ENCODE data around the gene MMP24.
"Not testable (repeated sequence)": the region's sequence is repeated elsewhere in the genome, so short reads cannot be mapped to it uniquely, and the experiment has no call there.

The MMP24 gene

GRCh38 chr20:35305682-35306556 is 79.4 kb downstream of the MMP24 start:
- in situ Hi-C loops (cut with MboI; ENCODE audit: low sequenced_read_pairs) = no loop called here

DNA sequence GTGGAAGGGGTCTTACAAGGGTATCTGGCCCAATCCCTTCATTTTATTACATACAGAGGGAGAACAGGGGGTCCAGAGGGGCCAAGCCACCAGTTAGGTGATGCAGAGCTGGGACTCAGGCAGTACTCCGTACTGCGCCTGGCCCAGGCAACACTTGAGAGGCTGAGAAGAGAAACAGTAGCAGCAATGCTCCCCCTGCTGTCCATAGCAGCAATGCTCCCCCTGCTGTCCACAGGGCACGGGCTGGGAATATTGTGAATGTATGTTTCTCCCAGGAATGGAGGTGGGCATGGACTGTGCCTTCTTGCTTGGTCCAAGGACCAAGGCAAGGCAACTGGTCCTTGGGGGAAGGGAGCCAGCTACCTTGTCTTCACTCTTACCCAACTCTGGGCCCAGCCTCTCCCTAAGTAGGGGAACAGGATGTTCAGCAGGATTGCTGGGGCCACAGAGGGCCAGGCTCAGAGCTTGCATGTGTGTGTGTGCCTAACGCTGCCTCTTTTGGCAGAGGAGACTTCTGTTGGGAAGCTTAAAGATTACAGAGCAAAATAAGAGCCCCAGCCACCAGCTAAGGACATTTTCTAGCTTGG is 80.5 kb downstream of the MMP24 start:
- in situ Hi-C loops (cut with MboI; ENCODE audit: low sequenced_read_pairs) = no loop called here

GRCh38 chr20:35307666-35308653 is 81.5 kb downstream of the MMP24 start:
- in situ Hi-C loops (cut with MboI; ENCODE audit: low sequenced_read_pairs) = no loop called here

- in situ Hi-C loops (cut with MboI; ENCODE audit: low sequenced_read_pairs) = no loop called here
Observed at GRCh38 chr20:35311409-35311808, 84.9 kb downstream of the MMP24 start.

DNA sequence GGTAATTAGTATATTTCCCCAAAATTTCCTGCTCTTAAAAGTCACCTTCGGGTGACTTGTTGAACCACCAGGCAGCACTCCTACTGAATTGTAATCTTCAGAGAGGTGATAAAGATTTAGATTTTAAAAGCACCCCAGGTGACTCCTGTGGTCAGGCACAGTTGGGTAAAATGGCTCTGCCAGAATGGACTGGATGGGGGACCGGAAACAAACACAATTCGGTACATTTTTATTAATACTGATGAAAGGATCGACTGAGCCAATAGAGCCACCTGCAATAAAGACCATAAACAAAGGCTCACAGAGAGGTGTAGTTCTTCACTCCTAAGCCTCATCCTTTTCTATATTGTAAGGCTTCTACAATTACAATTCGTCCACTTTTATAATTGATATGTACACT is 85.3 kb downstream of the MMP24 start:
- in situ Hi-C loops (cut with MboI; ENCODE audit: low sequenced_read_pairs) = no loop called here

DNA sequence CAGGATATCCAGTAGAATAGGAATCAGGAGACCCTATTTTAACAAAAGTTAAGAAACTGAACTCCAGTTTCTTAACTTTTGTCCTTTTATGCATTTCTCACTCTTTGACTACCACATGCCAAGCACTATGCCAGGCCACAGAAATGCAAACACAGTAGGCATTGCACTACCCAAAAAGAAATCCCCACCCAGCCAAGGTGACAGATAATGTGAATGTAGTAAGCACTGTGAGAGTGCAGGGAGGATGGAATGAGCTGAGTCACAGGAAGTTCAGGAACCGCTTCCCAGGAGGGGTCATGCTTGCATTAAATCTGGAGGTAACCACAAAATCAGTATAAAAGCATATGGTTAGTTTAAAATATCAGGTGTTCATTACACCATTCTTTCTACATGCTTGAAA is 85.8 kb downstream of the MMP24 start:
- in situ Hi-C loops (cut with MboI; ENCODE audit: low sequenced_read_pairs) = no loop called here

DNA sequence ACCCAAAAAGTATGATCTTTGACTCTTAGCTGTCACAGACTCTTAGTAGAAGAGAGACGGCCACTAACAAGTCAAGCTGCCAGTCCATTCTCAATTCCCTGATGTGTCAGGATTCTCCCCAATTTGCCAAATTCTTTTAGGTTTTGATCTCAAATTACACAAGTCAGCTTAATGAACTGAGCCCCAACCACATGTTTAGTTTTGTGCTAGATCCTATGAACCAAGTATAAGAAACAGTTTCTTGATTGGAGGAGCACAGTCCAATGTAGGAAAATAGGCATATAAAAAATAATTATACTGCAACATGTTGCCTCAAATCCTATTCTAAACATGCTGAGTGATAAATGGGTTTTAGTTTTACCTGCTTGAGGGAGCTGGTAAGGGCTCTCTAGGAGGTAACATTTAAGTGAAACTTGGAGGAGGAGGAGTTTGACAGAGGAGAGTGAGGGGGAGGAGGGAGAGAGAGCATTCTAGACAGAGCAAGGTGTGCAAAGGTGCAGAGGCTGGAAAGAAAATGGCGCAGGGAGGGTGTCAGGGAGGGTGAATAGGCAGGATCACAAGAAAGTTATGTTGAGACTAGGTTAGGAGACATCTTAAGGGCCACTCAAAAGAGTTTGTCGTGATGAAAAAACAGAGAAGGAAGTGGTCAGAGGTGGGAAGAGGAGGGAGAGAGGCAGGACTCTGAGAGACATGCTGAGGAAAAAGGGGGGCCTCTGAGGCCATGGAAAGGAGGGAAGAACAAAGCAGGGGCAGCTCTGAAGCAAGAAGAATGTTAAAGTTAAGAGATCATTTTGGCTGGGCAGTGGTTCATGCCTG is 88.5 kb downstream of the MMP24 start:
- in situ Hi-C loops (cut with MboI; ENCODE audit: low sequenced_read_pairs) = no loop called here

DNA sequence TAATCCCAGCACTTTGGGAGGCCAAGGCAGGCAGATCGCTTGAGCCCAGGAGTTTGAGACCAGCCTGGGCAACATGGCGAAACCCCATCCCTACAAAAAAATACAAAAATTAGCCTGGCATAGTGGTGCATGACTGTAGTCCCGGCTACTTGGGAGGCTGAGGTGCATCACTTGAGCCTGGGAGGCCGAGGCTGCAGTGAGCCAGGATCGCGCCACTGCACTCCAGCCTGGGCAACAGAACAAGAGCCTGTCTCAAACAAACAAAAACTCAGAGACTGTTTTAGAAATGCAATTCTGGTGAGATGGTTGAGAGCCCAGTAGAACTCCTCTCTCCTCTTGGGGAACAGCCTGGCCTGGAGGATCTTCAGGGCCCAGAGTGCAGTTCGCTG is 89.1 kb downstream of the MMP24 start:
- in situ Hi-C loops (cut with MboI; ENCODE audit: low sequenced_read_pairs) = not testable (repeated sequence)

DNA sequence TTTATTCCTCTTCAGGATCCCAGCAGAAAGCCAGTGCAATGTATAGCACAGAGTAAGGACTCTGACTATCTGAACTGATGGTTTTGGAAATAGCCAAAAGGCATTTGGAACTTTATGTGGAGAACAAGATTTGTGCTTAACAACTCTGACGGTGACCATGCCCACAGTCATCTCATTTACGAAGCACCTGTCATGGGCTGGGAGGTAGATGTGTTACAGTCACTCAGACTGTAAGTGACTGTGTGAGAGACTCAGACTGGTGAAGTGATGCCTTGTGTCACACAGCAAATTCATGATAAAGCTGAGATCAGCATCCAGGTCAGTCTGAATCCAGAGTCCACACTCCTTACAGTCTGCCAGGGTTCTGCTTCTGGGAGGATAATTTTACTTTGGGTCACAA is 89.6 kb downstream of the MMP24 start:
- in situ Hi-C loops (cut with MboI; ENCODE audit: low sequenced_read_pairs) = no loop called here

- in situ Hi-C loops (cut with MboI; ENCODE audit: low sequenced_read_pairs) = no loop called here
Observed at GRCh38 chr20:35317416-35318210, 91.1 kb downstream of the MMP24 start.

DNA sequence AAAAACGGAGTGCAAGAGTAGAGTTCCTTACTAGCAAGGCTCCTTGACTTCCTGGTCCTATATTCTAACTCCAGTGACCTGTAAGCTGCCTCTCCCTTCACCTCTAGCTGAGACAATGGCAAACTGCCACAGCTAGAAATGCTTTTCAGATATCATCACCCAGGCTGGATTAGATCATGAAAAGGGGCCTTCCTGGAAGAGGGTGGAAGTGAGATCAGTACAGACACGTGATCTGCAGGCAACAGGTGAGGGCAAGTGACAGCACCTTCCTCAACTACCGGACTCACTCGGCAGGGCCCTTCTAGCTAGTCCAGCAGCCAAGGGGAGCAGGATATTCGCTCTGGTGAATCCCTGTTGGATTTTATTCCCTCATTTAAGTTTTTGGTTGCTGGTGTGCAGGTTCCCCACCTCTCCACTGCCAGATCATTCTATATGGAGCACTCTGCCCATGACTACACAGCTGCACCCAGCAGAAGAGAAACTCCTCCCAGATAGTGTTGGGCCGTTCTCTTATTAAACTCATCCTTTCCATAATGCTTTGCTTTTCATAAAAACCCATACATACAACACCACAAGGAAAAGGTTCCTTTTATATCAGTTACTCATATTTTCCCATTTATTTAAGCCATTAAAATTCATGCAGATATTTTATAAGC is 92.1 kb downstream of the MMP24 start:
- in situ Hi-C loops (cut with MboI; ENCODE audit: low sequenced_read_pairs) = no loop called here

- in situ Hi-C loops (cut with MboI; ENCODE audit: low sequenced_read_pairs) = no loop called here
Observed at GRCh38 chr20:35319192-35319870, 92.8 kb downstream of the MMP24 start.

DNA sequence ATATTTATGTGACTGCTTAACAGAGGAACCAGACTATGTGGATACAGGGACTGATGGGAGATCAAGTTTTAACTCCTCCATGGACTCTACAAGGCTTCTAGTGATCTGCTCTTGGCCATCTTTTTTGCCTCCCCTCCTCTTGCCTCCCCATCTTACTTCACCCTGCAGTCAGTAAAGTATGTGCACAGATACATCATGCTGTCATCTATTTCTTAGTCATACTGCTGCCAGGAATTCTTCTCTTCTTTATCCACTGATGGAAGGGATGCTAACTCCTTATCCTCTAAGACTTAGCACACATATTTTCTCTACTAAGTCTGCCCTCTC is 93.3 kb downstream of the MMP24 start:
- in situ Hi-C loops (cut with MboI; ENCODE audit: low sequenced_read_pairs) = no loop called here

- in situ Hi-C loops (cut with MboI; ENCODE audit: low sequenced_read_pairs) = no loop called here
Observed at GRCh38 chr20:35320396-35321126, 94.1 kb downstream of the MMP24 start.

GRCh38 chr20:35325401-35325800 is 98.9 kb downstream of the MMP24 start:
- in situ Hi-C loops (cut with MboI; ENCODE audit: low sequenced_read_pairs) = no loop called here

- in situ Hi-C loops (cut with MboI; ENCODE audit: low sequenced_read_pairs) = no loop called here
Observed at GRCh38 chr20:35326021-35326739, 99.7 kb downstream of the MMP24 start.

Data from HL-60/S4 treated with phorbol 12-myristate 13-acetate at 8.2 ng/mL for 4 days and 3 days (cell line).